IPS-18c (cell line): Measurements from ENCODE around the gene SLC35E2B.
"Not testable (repeated sequence)": the region's sequence is repeated elsewhere in the genome, so short reads cannot be mapped to it uniquely, and the experiment has no call there.

Source experiments
- H3K4me3 ChIP-seq: 2 replicates; pipeline ENCODE4 v1.7.0; 2013; ENCODE audit warnings: low read depth, mild to moderate bottlenecking, low read length, moderate library complexity; ENCODE audit not compliant: insufficient read depth
- H3K9me3 ChIP-seq: one replicate; pipeline ENCODE4 v1.6.1; 2013; ENCODE audit warnings: mild to moderate bottlenecking, low read length, moderate library complexity; ENCODE audit not compliant: control insufficient read depth, insufficient read depth

The SLC35E2B gene

GRCh38 chr1:1707241-1707640 is 14.6 kb upstream of the SLC35E2B start:
- not testable (repeated sequence) for H3K9me3 ChIP-seq, H3K4me3 ChIP-seq

GRCh38 chr1:1705623-1706022 is 13.0 kb upstream of the SLC35E2B start:
- not testable (repeated sequence) for H3K4me3 ChIP-seq, H3K9me3 ChIP-seq

- not testable (repeated sequence) for H3K9me3 ChIP-seq, H3K4me3 ChIP-seq
Observed at GRCh38 chr1:1704284-1704957, 11.8 kb upstream of the SLC35E2B start.

- Histone ChIP-seq H3K4me3 (no peak overlapping the region), H3K9me3 (no peaks in the 10 kb centered on the region)
Observed at GRCh38 chr1:1703796-1704195, 11.2 kb upstream of the SLC35E2B start.

- not testable (repeated sequence) for H3K4me3 ChIP-seq, H3K9me3 ChIP-seq
Observed at GRCh38 chr1:1702506-1702905, 9.9 kb upstream of the SLC35E2B start.

GRCh38 chr1:1700557-1700956 is 8.0 kb upstream of the SLC35E2B start:
- not testable (repeated sequence) for H3K9me3 ChIP-seq, H3K4me3 ChIP-seq

- H3K9me3 ChIP-seq, H3K4me3 ChIP-seq: not testable (repeated sequence)
Observed at GRCh38 chr1:1700067-1700466, 7.5 kb upstream of the SLC35E2B start.

- H3K9me3 ChIP-seq, H3K4me3 ChIP-seq: not testable (repeated sequence)
Observed at GRCh38 chr1:1699061-1699460, 6.5 kb upstream of the SLC35E2B start.

GRCh38 chr1:1697358-1698183 is 5.0 kb upstream of the SLC35E2B start:
- not testable (repeated sequence) for H3K4me3 ChIP-seq, H3K9me3 ChIP-seq

GRCh38 chr1:1696431-1697357 is 4.1 kb upstream of the SLC35E2B start:
- not testable (repeated sequence) for H3K9me3 ChIP-seq, H3K4me3 ChIP-seq

GRCh38 chr1:1692324-1692713 is 276 bp downstream of the SLC35E2B start:
- peak overlapping the region; percentile 67; the same call in 1 of the 2 replicates for H3K4me3 ChIP-seq
- H3K9me3 ChIP-seq: not testable (repeated sequence)

- H3K4me3 ChIP-seq, H3K9me3 ChIP-seq: not testable (repeated sequence)
Observed at GRCh38 chr1:1691443-1691842, 1.2 kb downstream of the SLC35E2B start.

- not testable (repeated sequence) for H3K4me3 ChIP-seq, H3K9me3 ChIP-seq
Observed at GRCh38 chr1:1689526-1689925, 3.1 kb downstream of the SLC35E2B start.

- H3K9me3 ChIP-seq: no peaks in the 10 kb centered on the region
- H3K4me3 ChIP-seq: no peak overlapping the region
Observed at GRCh38 chr1:1687846-1688245, 4.7 kb downstream of the SLC35E2B start.

GRCh38 chr1:1684031-1684681 is 8.4 kb downstream of the SLC35E2B start:
- H3K4me3 ChIP-seq: no peak overlapping the region
- no peaks in the 10 kb centered on the region for H3K9me3 ChIP-seq

GRCh38 chr1:1683104-1683905 is 9.3 kb downstream of the SLC35E2B start:
- no peaks in the 10 kb centered on the region for H3K9me3 ChIP-seq
- H3K4me3 ChIP-seq: no peak overlapping the region

GRCh38 chr1:1680912-1681273 is 11.7 kb downstream of the SLC35E2B start:
- H3K4me3 ChIP-seq: no peak overlapping the region
- no peaks in the 10 kb centered on the region for H3K9me3 ChIP-seq
